H1 (cell line): Measurements from ENCODE around the gene RALGDS. TPM values are rescaled to one million over a fixed set of nuclear protein-coding genes. Genes with fewer than 3 reads are reported as not detected.

Experiments used
- CTCF ChIA-PET: fragments of 300-600 bp; sonication (Branson Sonifier 250); formaldehyde crosslinking; loops from one replicate; lab custom pipeline; 2021; ENCODE audit not compliant: partially characterized antibody; lab: Charles Lee
- POLR2A ChIA-PET: fragments of 300-600 bp; sonication (Branson Sonifier 250); formaldehyde crosslinking; loops from one replicate; lab custom pipeline; 2021; ENCODE audit warnings: inconsistent platforms; ENCODE audit not compliant: partially characterized antibody; lab: Charles Lee
- DNase-seq, 2 experiments: peaks; one replicate each; pipeline versions ENCODE4 v3.0.0 to v3.0.0-alpha.2; 2010 to 2022; ENCODE audit warnings: low spot score in 2 of 2, low read depth in 1 of 2, mixed read lengths in 1 of 2
- FAIRE-seq: peaks from 2 replicates; lab custom pipeline; 2011; peaks lifted over from hg19 to GRCh38; lab: Jason Lieb, UNC
- H2AFZ ChIP-seq: 2 replicates; pipeline ENCODE4 v1.8.1; 2012; ENCODE audit warnings: low read length, inconsistent platforms
- H2AK5ac ChIP-seq: 2 replicates; pipeline ENCODE4 v1.6.1; 2013; ENCODE audit warnings: low read depth, low read length
- H2BK120ac ChIP-seq: replicated peaks from 2 replicates; pipeline ENCODE3; 2013; ENCODE audit warnings: low read depth, low read length, inconsistent platforms
- H2BK12ac ChIP-seq: 2 replicates; pipeline ENCODE4 v1.6.1; 2013; ENCODE audit warnings: low read depth, low read length
- H2BK15ac ChIP-seq: 2 replicates; pipeline ENCODE4 v1.6.1; 2013; ENCODE audit warnings: low read length
- H2BK20ac ChIP-seq: 2 replicates; pipeline ENCODE4 v1.6.1; 2013; ENCODE audit warnings: low read length
- H2BK5ac ChIP-seq: 2 replicates; pipeline ENCODE4 v1.6.1; 2013; ENCODE audit warnings: low read depth, low read length
- H3K14ac ChIP-seq: 2 replicates; pipeline ENCODE4 v1.6.1; 2013; ENCODE audit warnings: inconsistent platforms; ENCODE audit not compliant: insufficient read length
- H3K18ac ChIP-seq: 2 replicates; pipeline ENCODE4 v1.6.1; 2013; ENCODE audit warnings: low read length; ENCODE audit errors: extremely low read depth
- H3K23ac ChIP-seq: 2 replicates; pipeline ENCODE4 v1.6.1; 2013; ENCODE audit warnings: inconsistent platforms; ENCODE audit not compliant: insufficient read length
- H3K23me2 ChIP-seq: 2 replicates; pipeline ENCODE4 v1.6.1; 2013; ENCODE audit warnings: low read depth, low read length
- H3K27ac ChIP-seq: 2 replicates; pipeline ENCODE4 v1.6.1; 2011; ENCODE audit warnings: low read depth, low read length, inconsistent platforms
- H3K27me3 ChIP-seq, 4 experiments: replicated peaks in 1 of 4; 1 replicate in 1 of 4; 2 replicates in 3 of 4; pipeline versions ENCODE4 v1.6.1 to v1.8.1; 2011 to 2013; ENCODE audit warnings: low read length in 3 of 4, mild to moderate bottlenecking in 3 of 4, inconsistent platforms in 2 of 4, mixed read lengths in 2 of 4, moderate library complexity in 1 of 4; ENCODE audit not compliant: control insufficient read depth in 3 of 4, insufficient read depth in 3 of 4; ENCODE audit errors: extremely low read depth in 1 of 4
- H3K36me3 ChIP-seq, 4 experiments: 2 replicates each; pipeline versions ENCODE4 v1.6.1 to v1.8.1; 2011 to 2013; ENCODE audit warnings: mild to moderate bottlenecking in 4 of 4, low read length in 3 of 4, moderate library complexity in 2 of 4, control low read depth in 1 of 4, inconsistent platforms in 1 of 4; ENCODE audit not compliant: insufficient read depth in 4 of 4, control insufficient read depth in 2 of 4
- H3K4ac ChIP-seq: replicated peaks from 2 replicates; pipeline ENCODE3; 2013; ENCODE audit warnings: low read length, low read depth, mixed read lengths, inconsistent platforms; ENCODE audit not compliant: insufficient read length
- H3K4me1 ChIP-seq, 4 experiments: replicated peaks in 1 of 4; 1 replicate in 1 of 4; 2 replicates in 3 of 4; pipeline versions ENCODE4 v1.6.1 to v1.8.1; 2011 to 2013; ENCODE audit warnings: low read length in 3 of 4, inconsistent platforms in 2 of 4, mixed read lengths in 1 of 4; ENCODE audit not compliant: insufficient read depth in 4 of 4, control insufficient read depth in 3 of 4
- H3K4me2 ChIP-seq, 2 experiments: 2 replicates each; pipeline versions ENCODE4 v1.6.1 to v1.8.1; 2011 to 2013; ENCODE audit warnings: low read depth in 2 of 2, low read length in 2 of 2, control low read depth in 1 of 2, inconsistent platforms in 1 of 2, mild to moderate bottlenecking in 1 of 2; ENCODE audit not compliant: insufficient read depth in 1 of 2
- H3K4me3 ChIP-seq, 4 experiments: fragments of 200-600, 300-600 bp in 1 of 4; sonication (generic), shearing (Covaris generic), sonication (Bioruptor Twin) in 1 of 4; 2 replicates each; pipeline versions ENCODE4 v1.5.1 to v1.8.1; 2011 to 2016; ENCODE audit warnings: low read length in 4 of 4, low read depth in 3 of 4, control low read depth in 2 of 4, inconsistent platforms in 2 of 4, mild to moderate bottlenecking in 2 of 4, mixed read lengths in 1 of 4, moderate library complexity in 1 of 4; ENCODE audit not compliant: insufficient read depth in 2 of 4; ENCODE audit errors: extremely low read depth in 1 of 4
- H3K56ac ChIP-seq: replicated peaks from 2 replicates; pipeline ENCODE3; 2013; ENCODE audit warnings: low read depth, mild to moderate bottlenecking, mixed read lengths, low read length, inconsistent platforms; ENCODE audit not compliant: insufficient read length
- H3K79me1 ChIP-seq: 2 replicates; pipeline ENCODE4 v1.6.1; 2013; ENCODE audit warnings: low read depth, low read length, control low read depth
- H3K79me2 ChIP-seq, 2 experiments: 2 replicates each; pipeline versions ENCODE4 v1.6.1 to v1.8.1; 2012 to 2013; ENCODE audit warnings: low read length in 2 of 2, mild to moderate bottlenecking in 2 of 2, inconsistent platforms in 1 of 2; ENCODE audit not compliant: insufficient read depth in 2 of 2, control insufficient read depth in 1 of 2
- H3K9ac ChIP-seq, 4 experiments: replicated peaks in 1 of 4; 1 replicate in 1 of 4; 2 replicates in 3 of 4; pipeline versions ENCODE4 v1.6.1 to v1.8.1; 2011 to 2013; ENCODE audit warnings: low read depth in 3 of 4, low read length in 3 of 4, control low read depth in 2 of 4, mild to moderate bottlenecking in 2 of 4, moderate library complexity in 2 of 4, inconsistent platforms in 1 of 4; ENCODE audit errors: extremely low read depth in 1 of 4
- H3K9me3 ChIP-seq, 2 experiments: 2 replicates each; pipeline versions ENCODE4 v1.6.1 to v1.8.1; 2012 to 2013; ENCODE audit warnings: mild to moderate bottlenecking in 2 of 2, moderate library complexity in 2 of 2, control low read depth in 1 of 2, inconsistent platforms in 1 of 2, low read depth in 1 of 2, low read length in 1 of 2, mixed read lengths in 1 of 2; ENCODE audit not compliant: insufficient read depth in 2 of 2
- H4K20me1 ChIP-seq, 2 experiments: replicated peaks in 1 of 2; 2 replicates each; pipeline versions ENCODE3 to v1.8.1; 2011 to 2013; ENCODE audit warnings: inconsistent platforms in 2 of 2, low read length in 2 of 2, mild to moderate bottlenecking in 1 of 2; ENCODE audit not compliant: insufficient read depth in 2 of 2, control insufficient read depth in 1 of 2
- H4K5ac ChIP-seq: 2 replicates; pipeline ENCODE4 v1.6.1; 2013; ENCODE audit warnings: low read length, low read depth, mixed read lengths, inconsistent platforms; ENCODE audit not compliant: insufficient read length
- H4K8ac ChIP-seq: 2 replicates; pipeline ENCODE4 v1.8.0; 2013; ENCODE audit warnings: mild to moderate bottlenecking, moderate library complexity, low read length, inconsistent platforms; ENCODE audit not compliant: insufficient read depth; ENCODE audit errors: extremely low read depth
- H4K91ac ChIP-seq: replicated peaks from 2 replicates; pipeline ENCODE3; 2013; ENCODE audit warnings: low read length, mixed read lengths, inconsistent platforms; ENCODE audit not compliant: insufficient read length
- BCL11A ChIP-seq, 2 experiments: IDR thresholded peaks; one replicate each; pipeline ENCODE4 v1.6.1; 2011; ENCODE audit warnings: low read depth in 2 of 2, low read length in 2 of 2, mild to moderate bottlenecking in 2 of 2
- WGBS, 2 experiments: shearing (Covaris generic) in 1 of 2; methylation state at CpG; one replicate each; pipeline versions ENCODE4 v1.1.6 to v1.1.7; 2013 to 2015; ENCODE audit warnings: low lambda C conversion rate in 2 of 2, mixed read lengths in 2 of 2, inconsistent platforms in 1 of 2, low coverage in 1 of 2, missing lambda C conversion rate in 1 of 2; ENCODE audit not compliant: insufficient replicate concordance in 2 of 2, insufficient coverage in 1 of 2, insufficient read length in 1 of 2; ENCODE audit errors: extremely low coverage in 1 of 2, missing lambda C conversion rate in 1 of 2; 5-methylcytosine and 5-hydroxymethylcytosine counted together
- polyA plus RNA-seq, 7 experiments: library from polyadenylated mRNA; depleted of rRNA in 3 of 7; stranded (reverse) in 5 of 7; unstranded in 2 of 7; fragments of >200 nt in 5 of 7; fragments of 200-250 nt in 2 of 7; gene quantifications; 1 replicate in 5 of 7; 2 replicates in 1 of 7; 4 replicates in 1 of 7; pipeline versions ENCODE4 v1.2.1 to v1.2.3, GENCODE V29; 2011 to 2013; ENCODE audit warnings: missing spikeins in 2 of 7, mixed read lengths in 2 of 7
- total RNA-seq: library from RNA; stranded (reverse); fragmentation: NEBNext Ultra II Directional; extraction: Animal tissue kit (Norgen Biotek cat#: 25700); gene quantifications from 2 replicates; pipeline ENCODE4 v1.2.1, GENCODE V29; 2021

Gene RALGDS
- total and polyA plus RNA-seq, 2 of the 8 experiments (the other 6 are each of a cell fraction or from before 2014, with no cell fraction given): 14.5 to 25.5 TPM

DNA sequence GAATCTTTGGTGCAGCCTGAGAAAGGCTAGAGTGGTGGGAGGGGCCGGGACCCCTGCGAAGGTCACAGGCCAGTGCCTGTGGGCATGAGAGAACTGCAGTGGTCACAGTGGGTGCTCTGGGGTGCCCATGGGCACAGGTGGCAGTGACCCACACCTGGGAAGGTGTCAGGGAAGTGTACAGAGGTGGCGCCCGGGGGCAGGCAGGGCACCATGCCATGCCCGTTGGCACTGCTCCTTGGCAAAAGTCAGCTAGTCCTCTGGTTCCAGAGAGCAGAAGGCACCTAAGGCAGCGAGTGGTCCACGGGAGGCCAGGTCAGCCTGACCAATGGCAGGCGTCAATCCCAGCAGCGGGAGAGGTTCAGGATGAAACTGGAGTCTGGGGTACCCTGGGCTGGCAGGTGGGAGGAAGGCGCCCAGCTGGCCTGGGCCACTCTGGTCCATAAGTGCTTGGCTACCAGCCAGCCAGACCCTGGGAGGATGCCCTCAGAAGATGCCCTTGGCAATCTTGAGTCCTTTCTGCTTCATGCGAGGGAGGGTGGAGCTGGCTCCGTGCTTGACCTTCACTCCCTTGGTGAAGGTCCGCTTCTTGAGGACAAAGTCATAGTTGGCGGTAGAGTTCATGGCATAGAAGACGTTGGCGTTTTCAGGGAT is 22.8 kb downstream of the RALGDS start:
- Histone ChIP-seq H4K20me1 (peaks cover 2 to 7% of the 10 kb centered on the region in 2 experiments), H3K14ac (no peak overlapping the region), H2BK5ac (no peak overlapping the region), H2AFZ (no peak overlapping the region), H3K79me1 (no peaks in the 10 kb centered on the region), H4K91ac (no peak overlapping the region), H4K5ac (no peak overlapping the region), H3K9me3 (peaks cover 11 to 13% of the 10 kb centered on the region in 2 experiments; a peak in 3 of 4 replicates), H3K27me3 (no peaks in the 10 kb centered on the region), H4K8ac (no peak overlapping the region), H3K56ac (no peak overlapping the region), H3K4me1 (no peaks in the 10 kb centered on the region), H2BK15ac (no peak overlapping the region), H3K9ac (no peak overlapping the region), H2BK120ac (no peak overlapping the region), H2BK20ac (no peak overlapping the region), H3K4ac (no peak overlapping the region), H3K18ac (no peak overlapping the region), H3K4me2 (no peak overlapping the region), H3K23me2 (no peaks in the 10 kb centered on the region), H3K4me3 (no peak overlapping the region), H3K36me3 (peaks cover 0 to 29% (median 8%) of the 10 kb centered on the region in 4 experiments; a peak in 6 of 8 replicates), H2BK12ac (no peak overlapping the region), H3K27ac (no peak overlapping the region), H3K79me2 (no peaks in the 10 kb centered on the region), H3K23ac (no peak overlapping the region), H2AK5ac (no peak overlapping the region)
- DNase-seq (no peak), FAIRE-seq (no peak)
- POLR2A ChIA-PET: interaction anchor here (0.6 kb wide), 1 partner anchor 346 kb away, joined by 4 read pairs; no protein-coding TSS in a partner anchor
- 91% methylated on average over 16 of the region's 16 CpGs; no CpG with 5 or more reads in 1 of the 2 experiments for WGBS, 2 experiments
- CTCF ChIA-PET: interaction anchor here (1.2 to 2.8 kb wide), 4 partner anchors 10 to 48 kb away, joined by 3 to 11 read pairs (median 6); no protein-coding TSS in a partner anchor
- no peak for TF ChIP-seq BCL11A (IDR thresholded peaks at IDR 0.05; ENCODE audit: low read depth in 2 of 2, low read length in 2 of 2)
